ENCODE data around the gene TBXAS1.
A peak's percentile ranks its signal among the peaks of the same experiment; 100 is the strongest.

The TBXAS1 gene

GRCh38 chr7:140025241-140025640, 196.2 kb downstream of the TBXAS1 start:
- no peak for DNase-seq (ENCODE audit: low spot score)

GRCh38 chr7:140025814-140026433, 196.9 kb downstream of the TBXAS1 start:
- no peak for DNase-seq (ENCODE audit: low spot score)

GRCh38 chr7:140026935-140027334, 197.9 kb downstream of the TBXAS1 start:
- no peak for DNase-seq (ENCODE audit: low spot score)

GRCh38 chr7:140027858-140028257, 198.8 kb downstream of the TBXAS1 start:
- DNase-seq (ENCODE audit: low spot score) = no peak

- DNase-seq (ENCODE audit: low spot score) = no peak
Observed at GRCh38 chr7:140028311-140028710, 199.2 kb downstream of the TBXAS1 start.

GRCh38 chr7:140029072-140029471, 200.0 kb downstream of the TBXAS1 start:
- no peak for DNase-seq (ENCODE audit: low spot score)

- DNase-seq (ENCODE audit: low spot score) = no peak
Observed at GRCh38 chr7:140031364-140031763, 202.3 kb downstream of the TBXAS1 start.

- DNase-seq (ENCODE audit: low spot score) = no peak
Observed at GRCh38 chr7:140033036-140033435, 204.0 kb downstream of the TBXAS1 start.

- DNase-seq (ENCODE audit: low spot score) = no peak
Observed at GRCh38 chr7:140033779-140034363, 204.8 kb downstream of the TBXAS1 start.

- no peak for DNase-seq (ENCODE audit: low spot score)
Observed at GRCh38 chr7:140034421-140034820, 205.4 kb downstream of the TBXAS1 start.

GRCh38 chr7:140035400-140036223, 206.5 kb downstream of the TBXAS1 start:
- peak; percentile 55 for DNase-seq (ENCODE audit: low spot score)

- DNase-seq (ENCODE audit: low spot score) = no peak
Observed at GRCh38 chr7:140036224-140036962, 207.3 kb downstream of the TBXAS1 start.

GRCh38 chr7:140039066-140039465, 210.0 kb downstream of the TBXAS1 start:
- DNase-seq (ENCODE audit: low spot score) = no peak

- DNase-seq (ENCODE audit: low spot score) = no peak
Observed at GRCh38 chr7:140039896-140040295, 210.8 kb downstream of the TBXAS1 start.

- no peak for DNase-seq (ENCODE audit: low spot score)
Observed at GRCh38 chr7:140041659-140042385, 212.8 kb downstream of the TBXAS1 start.

- DNase-seq (ENCODE audit: low spot score) = no peak
Observed at GRCh38 chr7:140042386-140042670, 213.3 kb downstream of the TBXAS1 start.

GRCh38 chr7:140044251-140044650, 215.2 kb downstream of the TBXAS1 start:
- no peak for DNase-seq (ENCODE audit: low spot score)

GRCh38 chr7:140045697-140046096, 216.6 kb downstream of the TBXAS1 start:
- no peak for DNase-seq (ENCODE audit: low spot score)

GRCh38 chr7:140047197-140047596, 218.1 kb downstream of the TBXAS1 start:
- DNase-seq (ENCODE audit: low spot score) = no peak

GRCh38 chr7:140048138-140048537, 219.1 kb downstream of the TBXAS1 start:
- no peak for DNase-seq (ENCODE audit: low spot score)

- no peak for DNase-seq (ENCODE audit: low spot score)
Observed at GRCh38 chr7:140048989-140049338, 219.9 kb downstream of the TBXAS1 start.

GRCh38 chr7:140049339-140050024, 220.4 kb downstream of the TBXAS1 start:
- no peak for DNase-seq (ENCODE audit: low spot score)
